Measurements from ENCODE around the gene RNF208. TPM values are rescaled to one million over a fixed set of nuclear protein-coding genes. Genes with fewer than 3 reads are reported as not detected.
A peak's percentile ranks its signal among the peaks of the same experiment; 100 is the strongest.

RNF208 gene
- total and polyA plus RNA-seq, 3 donors from 2014 or later, result 3.0 to 7.7 (median 4.1) TPM

GRCh38 chr9:137237759-137238726, 16.0 kb upstream of the RNF208 start:
- Histone ChIP-seq H3K4me1 (peaks cover 45% of the 10 kb centered on the region), H3K9me3 (no peaks in the 10 kb centered on the region), H3K4me3 (no peak overlapping the region), H3K36me3 (ENCODE audit: low read depth, missing control alignments) (no peaks in the 10 kb centered on the region), H3K27ac (no peak overlapping the region), H3K27me3 (no peaks in the 10 kb centered on the region)
- 59 to 62% methylated on average over 10 to 13 of the region's 13 CpGs for WGBS, 2 donors
- no peak for TF ChIP-seq CTCF (IDR thresholded peaks at IDR 0.05)
- no peak for TF ChIP-seq POLR2A (IDR thresholded peaks at IDR 0.05)
- intact Hi-C loops (cut with DNase I; ENCODE audit: low total_unique reads), result no loop called here
- peak; percentile 82 for DNase-seq

- no peak for TF ChIP-seq POLR2A (IDR thresholded peaks at IDR 0.05)
- TF ChIP-seq CTCF (IDR thresholded peaks at IDR 0.05), result no peak
- no peak overlapping the region for H3K27ac ChIP-seq
- peaks cover 36% of the 10 kb centered on the region for H3K4me1 ChIP-seq
- DNase-seq, result no peak
- WGBS, 2 donors, result 67% methylated on average over 11 of the region's 11 CpGs; no CpG with 5 or more reads in 1 of the 2 donors
- no peaks in the 10 kb centered on the region for H3K9me3 ChIP-seq
- H3K27me3 ChIP-seq, result no peaks in the 10 kb centered on the region
- no peaks in the 10 kb centered on the region for H3K36me3 ChIP-seq (ENCODE audit: low read depth, missing control alignments)
- no peak overlapping the region for H3K4me3 ChIP-seq
- intact Hi-C loops (cut with DNase I; ENCODE audit: low total_unique reads), result no loop called here
Measured at GRCh38 chr9:137236936-137237421, 14.9 kb upstream of the RNF208 start.

- WGBS, 2 donors, result 30 to 35% methylated on average over 4 to 31 of the region's 31 CpGs
- no peak overlapping the region for H3K4me3 ChIP-seq
- peaks cover 36% of the 10 kb centered on the region for H3K4me1 ChIP-seq
Measured at GRCh38 chr9:137236238-137236935, 14.3 kb upstream of the RNF208 start.

More at GRCh38 chr9:137236238-137236935, 14.3 kb upstream of the RNF208 start:
- intact Hi-C loops (cut with DNase I; ENCODE audit: low total_unique reads), result no loop called here
- DNase-seq, result peak; percentile 91
- Histone ChIP-seq H3K9me3 (no peaks in the 10 kb centered on the region), H3K36me3 (ENCODE audit: low read depth, missing control alignments) (no peaks in the 10 kb centered on the region), H3K27ac (no peak overlapping the region), H3K27me3 (no peaks in the 10 kb centered on the region)
- peak; percentile 96 to 97 (median 97) for TF ChIP-seq CTCF (IDR thresholded peaks at IDR 0.05)
- no peak for TF ChIP-seq POLR2A (IDR thresholded peaks at IDR 0.05)

All from testis (tissue), 3 donors.